ENCODE results near the gene GPANK1.

- TF ChIP-seq GATA2 (IDR thresholded peaks at IDR 0.05; ENCODE audit: low read depth, low read length) (no peak), GATA3 (IDR thresholded peaks at IDR 0.05; ENCODE audit: low read depth, low read length) (no peak)
These were observed 27.9 kb downstream of the GPANK1 start for GRCh38 chr6:31636698-31637596.
